HG03520 (cell line): ENCODE measurements around the gene SSH2.
A peak's percentile ranks its signal among the peaks of the same experiment; 100 is the strongest.

Source experiments
- ATAC-seq: cut with Tn5 transposase; IDR thresholded peaks from one replicate; pipeline ENCODE4 v1.9.1; 2021; ENCODE audit warnings: mild to moderate bottlenecking, moderate library complexity; ENCODE audit not compliant: unreplicated experiment

The SSH2 gene

DNA sequence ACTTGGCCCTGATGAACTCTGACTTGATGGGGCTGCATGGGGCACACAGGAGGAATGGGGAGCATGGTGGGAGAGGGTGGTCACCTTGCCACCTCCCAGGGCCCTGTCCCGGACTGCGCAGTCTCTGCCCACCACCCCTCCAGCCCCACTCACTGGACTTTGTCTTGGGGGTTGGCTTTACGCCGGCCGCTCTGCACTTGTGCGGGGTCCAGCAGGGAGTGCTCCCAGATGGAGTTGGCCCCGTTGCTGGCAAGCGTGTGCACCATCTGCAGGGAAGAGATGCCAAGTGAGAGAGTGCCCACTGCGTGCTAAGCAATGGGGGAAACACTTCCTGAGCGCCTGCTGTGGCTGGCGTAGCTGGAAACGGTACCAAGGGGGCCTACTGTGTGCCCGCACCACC lies 347.3 kb downstream of the SSH2 start:
- no peak for ATAC-seq

GRCh38 chr17:29582254-29582765 lies 347.7 kb downstream of the SSH2 start:
- ATAC-seq: no peak

- ATAC-seq: no peak
These were observed 348.3 kb downstream of the SSH2 start for GRCh38 chr17:29581583-29582253.

GRCh38 chr17:29579866-29580771 lies 349.9 kb downstream of the SSH2 start:
- ATAC-seq: peak; percentile 63

DNA sequence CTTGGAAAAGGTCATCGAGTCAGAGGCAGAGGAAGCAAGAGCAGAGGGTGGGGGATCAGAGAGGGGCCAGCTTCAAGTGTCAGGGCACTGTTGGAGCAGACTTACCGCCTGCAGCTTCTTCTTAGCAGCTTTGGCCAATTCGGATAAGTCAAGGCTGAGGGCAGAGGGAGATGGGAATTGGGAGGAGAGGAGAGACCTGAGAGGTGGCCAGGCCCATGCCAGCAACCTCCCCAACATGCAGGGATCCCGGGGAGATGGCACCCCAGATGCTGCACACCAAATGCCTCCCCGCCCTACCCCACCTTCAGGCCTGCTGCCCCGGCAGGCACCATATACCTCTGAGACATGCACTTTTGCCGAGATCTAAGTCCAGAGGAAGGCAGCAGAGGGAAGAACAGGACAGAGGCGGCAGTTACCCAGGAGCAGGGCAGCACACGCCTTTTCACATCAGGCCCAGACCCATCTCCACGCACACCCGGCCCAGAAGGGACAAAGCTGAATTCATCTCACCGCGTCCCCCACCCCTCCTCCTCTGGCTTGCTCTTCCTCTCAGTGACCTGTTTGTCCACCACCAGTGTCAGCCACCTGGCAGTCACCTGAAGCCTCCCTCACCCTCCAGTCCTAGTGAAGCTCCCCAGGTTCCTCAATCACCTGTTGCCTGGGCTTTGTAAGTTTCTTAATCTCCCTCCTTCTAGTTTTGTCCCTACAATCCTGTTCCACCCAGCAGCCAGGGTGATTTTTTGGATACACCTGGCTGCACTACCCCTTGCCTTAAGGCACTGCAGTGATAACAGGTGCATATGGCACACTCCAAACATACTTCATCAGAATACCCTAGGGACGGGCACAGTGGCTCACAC lies 351.2 kb downstream of the SSH2 start:
- ATAC-seq: no peak

DNA sequence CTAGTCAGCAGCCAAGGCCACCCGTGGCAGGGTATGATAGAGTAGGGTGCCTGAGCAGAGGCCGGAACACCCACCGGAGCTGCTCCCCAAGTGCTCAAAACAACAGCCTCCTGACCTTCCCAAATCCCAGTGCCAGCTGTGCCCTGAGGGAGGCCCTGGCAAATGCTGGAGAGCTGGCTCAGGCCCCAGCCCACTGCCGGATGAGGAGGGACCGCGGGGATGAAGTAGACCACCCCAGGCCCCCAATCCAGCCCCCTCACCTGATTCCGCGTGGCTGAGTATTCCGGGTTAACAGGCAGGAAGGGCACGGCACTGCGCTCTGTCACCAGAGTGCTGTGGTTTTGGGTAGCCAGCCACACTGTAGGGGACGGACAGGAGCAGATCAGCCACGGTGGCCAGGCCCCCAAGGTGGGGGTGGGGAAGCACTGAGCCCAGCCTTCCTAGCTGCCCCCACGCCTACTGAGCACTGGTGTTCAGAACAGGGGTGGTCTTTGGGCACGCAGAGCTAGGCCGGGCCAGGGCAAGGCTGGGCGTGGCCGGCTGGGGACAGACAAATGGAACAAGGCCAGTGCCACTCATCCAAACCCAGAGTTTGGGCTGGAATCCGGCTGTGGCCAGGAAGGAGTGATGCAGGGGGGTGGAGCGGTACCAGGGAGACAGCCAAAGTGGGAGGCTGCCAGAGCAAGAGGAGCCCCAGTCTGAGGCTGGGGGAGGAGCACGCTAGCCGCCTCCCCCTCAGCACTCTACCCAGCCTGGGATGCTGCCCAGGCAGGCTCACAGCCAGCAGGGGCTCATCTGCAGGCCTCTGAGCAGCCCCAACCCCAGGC lies 352.4 kb downstream of the SSH2 start:
- ATAC-seq: no peak

GRCh38 chr17:29577001-29577370 lies 353.0 kb downstream of the SSH2 start:
- no peak for ATAC-seq

DNA sequence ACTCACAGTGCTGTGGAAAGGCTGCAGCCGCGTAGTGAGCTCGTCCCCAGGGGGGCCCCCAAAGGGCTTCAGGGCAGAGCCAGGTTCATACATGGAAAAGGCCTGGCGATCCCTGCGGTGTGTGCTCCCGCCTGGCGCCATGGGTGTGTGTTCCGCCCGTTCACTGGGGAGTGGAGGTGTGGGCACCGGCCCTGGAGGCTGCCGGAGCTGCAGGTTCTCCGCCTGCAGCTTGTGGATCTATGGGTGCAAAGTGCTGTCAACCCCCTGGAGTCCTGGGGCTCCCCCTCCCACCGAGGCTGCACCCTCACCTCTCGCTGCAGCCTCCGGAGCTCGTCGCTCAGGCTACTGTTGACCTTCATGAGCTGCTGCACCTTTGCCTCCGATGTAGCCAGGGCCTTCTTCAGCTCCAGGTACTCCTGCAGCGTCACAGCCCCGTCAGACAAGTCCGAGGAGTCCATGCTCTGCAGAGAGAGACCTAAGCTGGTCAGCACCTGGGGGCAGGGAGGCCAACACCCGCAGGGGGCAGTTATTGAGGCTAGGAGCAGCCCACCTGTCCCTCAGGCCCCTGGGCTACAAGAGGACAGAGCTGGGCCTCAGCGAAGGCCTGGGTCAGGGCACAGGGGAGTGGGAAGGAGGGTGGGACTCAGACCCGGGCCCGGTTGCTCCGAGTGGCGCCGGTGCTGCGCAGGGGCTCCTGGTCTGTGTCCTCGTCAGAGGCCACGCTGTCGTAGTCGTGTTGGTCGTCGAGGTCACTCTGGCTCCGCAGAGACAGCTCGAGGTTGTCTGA lies 353.6 kb downstream of the SSH2 start:
- ATAC-seq: no peak
